Ishikawa (cell line): Measurements from ENCODE around the gene RXRA.

ENCODE experiments used
- CEBPB ChIP-seq: IDR thresholded peaks from 2 replicates; pipeline ENCODE4 v1.6.1; 2012
- CREB1 ChIP-seq: IDR thresholded peaks from 2 replicates; pipeline ENCODE4 v1.6.1; 2012; ENCODE audit warnings: low read depth
- EP300 ChIP-seq: IDR thresholded peaks from 2 replicates; pipeline ENCODE4 v1.6.1; 2012; ENCODE audit warnings: borderline replicate concordance
- NFIC ChIP-seq: IDR thresholded peaks from 2 replicates; pipeline ENCODE4 v1.6.1; 2012
- TF ChIP-seq, protein P1 (sequence below): IDR thresholded peaks from 2 replicates; pipeline ENCODE4 v1.6.1; 2012
- TF ChIP-seq, protein P2 (sequence below): IDR thresholded peaks from 2 replicates; pipeline ENCODE4 v1.6.1; 2012; ENCODE audit warnings: low read depth, mild to moderate bottlenecking

DNA sequence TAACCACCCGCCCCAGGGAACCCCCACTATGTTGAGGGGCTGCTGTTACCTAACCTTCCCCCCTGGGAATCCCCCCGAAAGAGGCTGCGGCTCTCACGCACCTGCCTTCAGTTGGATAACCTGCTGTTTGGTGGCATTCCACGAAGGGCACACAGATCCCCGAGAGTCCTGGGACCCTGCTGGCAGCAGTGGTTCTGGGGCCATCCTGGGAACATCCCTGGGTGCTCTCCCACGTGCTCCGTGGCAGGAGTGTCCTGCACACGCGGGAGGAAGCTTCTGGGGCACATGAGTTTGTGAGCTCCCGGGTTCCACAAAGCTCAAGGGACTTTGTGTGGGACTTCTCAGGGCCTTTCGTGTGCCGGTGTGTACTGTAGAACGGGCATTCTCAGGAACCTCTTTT is 102.3 kb downstream of the RXRA start:
- TF ChIP-seq, protein P1, sequence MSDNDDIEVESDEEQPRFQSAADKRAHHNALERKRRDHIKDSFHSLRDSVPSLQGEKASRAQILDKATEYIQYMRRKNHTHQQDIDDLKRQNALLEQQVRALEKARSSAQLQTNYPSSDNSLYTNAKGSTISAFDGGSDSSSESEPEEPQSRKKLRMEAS: no peak
- TF ChIP-seq CREB1: no peak
- no peak for TF ChIP-seq CEBPB
- TF ChIP-seq EP300: no peak
- TF ChIP-seq, protein P2, sequence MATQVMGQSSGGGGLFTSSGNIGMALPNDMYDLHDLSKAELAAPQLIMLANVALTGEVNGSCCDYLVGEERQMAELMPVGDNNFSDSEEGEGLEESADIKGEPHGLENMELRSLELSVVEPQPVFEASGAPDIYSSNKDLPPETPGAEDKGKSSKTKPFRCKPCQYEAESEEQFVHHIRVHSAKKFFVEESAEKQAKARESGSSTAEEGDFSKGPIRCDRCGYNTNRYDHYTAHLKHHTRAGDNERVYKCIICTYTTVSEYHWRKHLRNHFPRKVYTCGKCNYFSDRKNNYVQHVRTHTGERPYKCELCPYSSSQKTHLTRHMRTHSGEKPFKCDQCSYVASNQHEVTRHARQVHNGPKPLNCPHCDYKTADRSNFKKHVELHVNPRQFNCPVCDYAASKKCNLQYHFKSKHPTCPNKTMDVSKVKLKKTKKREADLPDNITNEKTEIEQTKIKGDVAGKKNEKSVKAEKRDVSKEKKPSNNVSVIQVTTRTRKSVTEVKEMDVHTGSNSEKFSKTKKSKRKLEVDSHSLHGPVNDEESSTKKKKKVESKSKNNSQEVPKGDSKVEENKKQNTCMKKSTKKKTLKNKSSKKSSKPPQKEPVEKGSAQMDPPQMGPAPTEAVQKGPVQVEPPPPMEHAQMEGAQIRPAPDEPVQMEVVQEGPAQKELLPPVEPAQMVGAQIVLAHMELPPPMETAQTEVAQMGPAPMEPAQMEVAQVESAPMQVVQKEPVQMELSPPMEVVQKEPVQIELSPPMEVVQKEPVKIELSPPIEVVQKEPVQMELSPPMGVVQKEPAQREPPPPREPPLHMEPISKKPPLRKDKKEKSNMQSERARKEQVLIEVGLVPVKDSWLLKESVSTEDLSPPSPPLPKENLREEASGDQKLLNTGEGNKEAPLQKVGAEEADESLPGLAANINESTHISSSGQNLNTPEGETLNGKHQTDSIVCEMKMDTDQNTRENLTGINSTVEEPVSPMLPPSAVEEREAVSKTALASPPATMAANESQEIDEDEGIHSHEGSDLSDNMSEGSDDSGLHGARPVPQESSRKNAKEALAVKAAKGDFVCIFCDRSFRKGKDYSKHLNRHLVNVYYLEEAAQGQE: no peak
- TF ChIP-seq NFIC: no peak
